DMS153 (cell line): Measurements from ENCODE around the gene MYL10.

Experiments used
- DNase-seq: peaks from one replicate; lab custom pipeline; 2025; lab: John Stamatoyannopoulos, UW

The MYL10 gene

GRCh38 chr7:101596898-101597297 is 32.2 kb downstream of the MYL10 start:
- DNase-seq = no peak

- no peak for DNase-seq
Measured at GRCh38 chr7:101595766-101596537, 33.1 kb downstream of the MYL10 start.

GRCh38 chr7:101595246-101595645 is 33.9 kb downstream of the MYL10 start:
- DNase-seq = no peak

GRCh38 chr7:101594790-101595189 is 34.3 kb downstream of the MYL10 start:
- no peak for DNase-seq

- DNase-seq = no peak
Measured at GRCh38 chr7:101593556-101593955, 35.5 kb downstream of the MYL10 start.

- DNase-seq = no peak
Measured at GRCh38 chr7:101591504-101591903, 37.6 kb downstream of the MYL10 start.

- DNase-seq = no peak
Measured at GRCh38 chr7:101590663-101591435, 38.2 kb downstream of the MYL10 start.

- no peak for DNase-seq
Measured at GRCh38 chr7:101589976-101590662, 39.0 kb downstream of the MYL10 start.

- no peak for DNase-seq
Measured at GRCh38 chr7:101589052-101589451, 40.0 kb downstream of the MYL10 start.

- no peak for DNase-seq
Measured at GRCh38 chr7:101588131-101588935, 40.8 kb downstream of the MYL10 start.

- no peak for DNase-seq
Measured at GRCh38 chr7:101586906-101587677, 42.0 kb downstream of the MYL10 start.

- DNase-seq = peak; percentile 7
Measured at GRCh38 chr7:101586078-101586905, 42.8 kb downstream of the MYL10 start.

GRCh38 chr7:101582971-101583370 is 46.1 kb downstream of the MYL10 start:
- no peak for DNase-seq

GRCh38 chr7:101581891-101582290 is 47.2 kb downstream of the MYL10 start:
- no peak for DNase-seq

- no peak for DNase-seq
Measured at GRCh38 chr7:101580596-101580995, 48.5 kb downstream of the MYL10 start.

- no peak for DNase-seq
Measured at GRCh38 chr7:101578552-101578951, 50.5 kb downstream of the MYL10 start.

GRCh38 chr7:101576998-101577397 is 52.1 kb downstream of the MYL10 start:
- no peak for DNase-seq

- DNase-seq = no peak
Measured at GRCh38 chr7:101575721-101576120, 53.4 kb downstream of the MYL10 start.

- peak; percentile 24 for DNase-seq
Measured at GRCh38 chr7:101575168-101575567, 53.9 kb downstream of the MYL10 start.

- DNase-seq = no peak
Measured at GRCh38 chr7:101572156-101572555, 56.9 kb downstream of the MYL10 start.
